GM18907 (cell line): ENCODE measurements around the gene TRIM29.

ENCODE experiments used
- ATAC-seq: cut with Tn5 transposase; IDR thresholded peaks from one replicate; pipeline ENCODE4 v1.9.1; 2021; ENCODE audit warnings: mild to moderate bottlenecking, moderate library complexity; ENCODE audit not compliant: unreplicated experiment

The TRIM29 gene

DNA sequence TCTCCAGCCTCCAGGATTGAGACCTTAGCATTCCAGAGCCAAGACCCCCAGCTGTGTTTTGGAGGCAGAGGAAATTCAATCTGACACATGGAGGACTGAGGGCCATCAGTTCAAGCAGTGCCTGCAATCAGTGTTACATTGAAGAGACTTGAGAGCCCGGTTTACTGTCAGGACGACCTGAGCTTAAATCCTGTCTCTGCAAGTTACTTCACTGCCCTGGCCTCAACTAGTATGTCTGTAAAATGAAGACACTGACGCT lies 35.1 kb downstream of the TRIM29 start:
- ATAC-seq, result no peak

DNA sequence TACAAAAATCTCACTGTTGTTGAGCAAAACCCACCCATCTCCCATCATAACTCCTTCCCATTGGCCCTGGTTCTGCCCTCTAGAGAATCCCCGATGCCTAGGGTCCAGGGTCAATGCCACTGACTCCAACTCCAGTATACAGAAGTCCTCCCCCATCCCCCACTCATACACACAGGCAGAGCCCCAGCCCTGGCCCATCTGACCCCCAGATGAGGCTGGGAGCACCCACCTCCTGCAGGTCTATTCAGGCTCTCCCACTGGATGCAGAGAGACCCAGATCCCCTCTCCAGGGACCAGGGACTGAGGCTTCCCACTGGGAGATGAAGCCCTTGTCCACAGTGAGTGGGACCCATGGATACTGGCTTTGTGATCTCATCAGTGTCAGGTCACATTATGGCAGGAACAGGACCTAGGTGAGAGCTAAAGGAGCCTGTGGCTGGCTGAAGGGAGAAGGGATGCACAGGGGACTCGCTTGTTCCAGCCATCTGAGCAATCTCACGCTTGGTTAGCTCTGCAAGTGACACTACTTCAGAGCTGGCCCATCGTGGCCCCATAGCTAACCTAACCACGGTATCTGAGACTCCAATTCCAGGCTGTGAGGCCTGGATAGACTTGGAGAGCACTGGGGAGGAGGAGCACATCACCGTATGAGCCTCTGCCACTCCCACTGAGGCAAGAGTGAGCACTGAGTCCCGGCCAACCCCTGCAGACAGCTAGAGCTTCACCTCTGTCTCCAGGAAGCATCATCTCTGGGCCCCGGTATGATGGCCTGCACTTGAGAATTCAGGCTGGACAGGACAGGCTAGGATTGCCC lies 35.7 kb downstream of the TRIM29 start:
- ATAC-seq, result no peak

DNA sequence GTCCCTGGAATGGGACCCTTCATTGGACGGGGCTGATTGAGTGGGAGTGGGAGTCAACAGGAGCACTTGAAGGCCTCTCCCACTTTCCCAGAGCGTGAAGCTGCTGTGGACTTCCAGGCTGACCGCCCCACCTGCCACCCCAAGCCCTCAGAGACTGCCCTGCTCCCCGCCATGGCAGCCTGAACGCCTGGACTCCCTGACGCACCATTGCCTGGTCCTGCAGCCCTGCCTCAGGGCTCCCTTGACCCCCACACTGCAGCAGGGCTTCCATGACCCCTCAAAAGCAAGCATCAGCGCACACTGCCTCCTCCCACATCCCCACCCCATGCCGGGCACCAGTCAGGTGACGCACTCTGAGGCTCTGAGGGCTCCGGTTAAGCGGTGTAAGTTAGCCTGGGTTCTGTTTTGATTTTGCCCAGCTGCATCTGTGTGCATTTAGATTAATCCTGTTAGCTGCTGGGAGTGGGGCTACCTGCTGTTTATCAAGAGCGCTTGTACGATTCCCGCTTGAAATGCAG lies 39.4 kb downstream of the TRIM29 start:
- ATAC-seq, result no peak

- ATAC-seq, result no peak
These were observed 40.1 kb downstream of the TRIM29 start for GRCh38 chr11:120097721-120098385.

- ATAC-seq, result no peak
These were observed 41.3 kb downstream of the TRIM29 start for GRCh38 chr11:120096369-120097191.

GRCh38 chr11:120095516-120095915 lies 42.4 kb downstream of the TRIM29 start:
- no peak for ATAC-seq

GRCh38 chr11:120091701-120092100 lies 46.2 kb downstream of the TRIM29 start:
- no peak for ATAC-seq

DNA sequence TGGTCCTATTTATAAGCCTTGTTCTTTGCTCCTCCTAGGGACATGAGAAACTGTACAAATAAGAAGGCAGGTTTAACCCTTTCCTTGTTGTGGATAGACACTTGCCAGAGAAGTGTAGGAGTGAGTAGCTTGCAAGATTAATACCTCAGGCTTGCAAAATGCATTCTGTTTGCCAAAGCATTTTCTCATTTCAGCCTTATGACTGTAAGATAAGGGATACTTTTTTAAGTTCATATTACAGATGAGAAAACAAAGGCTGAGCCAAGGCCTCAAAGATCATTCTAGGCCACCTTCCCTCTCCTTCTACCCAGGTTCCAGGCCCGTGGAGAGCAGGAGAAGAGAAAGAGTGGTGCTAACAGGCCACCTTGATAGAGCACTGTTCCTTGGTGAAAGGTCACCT lies 46.8 kb downstream of the TRIM29 start:
- no peak for ATAC-seq

DNA sequence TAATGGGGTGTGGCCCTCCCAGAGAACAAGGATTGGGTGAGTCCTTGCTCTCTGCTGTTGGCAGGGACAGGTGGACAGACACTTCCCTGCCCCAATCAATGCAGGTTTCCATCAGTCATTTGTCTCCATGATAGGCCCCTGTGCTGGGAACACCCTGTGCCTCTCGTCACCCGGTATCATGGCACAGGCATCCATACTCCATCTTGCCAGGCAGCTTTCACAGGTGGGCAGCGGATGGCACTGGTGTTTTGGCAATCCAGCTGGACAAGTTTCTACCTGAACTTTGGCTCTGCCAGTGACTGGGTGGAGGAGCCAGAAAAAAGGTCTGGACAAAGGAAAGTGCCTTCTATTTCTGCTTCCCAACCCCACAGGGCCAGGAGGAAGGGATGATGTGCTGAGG lies 47.5 kb downstream of the TRIM29 start:
- ATAC-seq, result no peak

DNA sequence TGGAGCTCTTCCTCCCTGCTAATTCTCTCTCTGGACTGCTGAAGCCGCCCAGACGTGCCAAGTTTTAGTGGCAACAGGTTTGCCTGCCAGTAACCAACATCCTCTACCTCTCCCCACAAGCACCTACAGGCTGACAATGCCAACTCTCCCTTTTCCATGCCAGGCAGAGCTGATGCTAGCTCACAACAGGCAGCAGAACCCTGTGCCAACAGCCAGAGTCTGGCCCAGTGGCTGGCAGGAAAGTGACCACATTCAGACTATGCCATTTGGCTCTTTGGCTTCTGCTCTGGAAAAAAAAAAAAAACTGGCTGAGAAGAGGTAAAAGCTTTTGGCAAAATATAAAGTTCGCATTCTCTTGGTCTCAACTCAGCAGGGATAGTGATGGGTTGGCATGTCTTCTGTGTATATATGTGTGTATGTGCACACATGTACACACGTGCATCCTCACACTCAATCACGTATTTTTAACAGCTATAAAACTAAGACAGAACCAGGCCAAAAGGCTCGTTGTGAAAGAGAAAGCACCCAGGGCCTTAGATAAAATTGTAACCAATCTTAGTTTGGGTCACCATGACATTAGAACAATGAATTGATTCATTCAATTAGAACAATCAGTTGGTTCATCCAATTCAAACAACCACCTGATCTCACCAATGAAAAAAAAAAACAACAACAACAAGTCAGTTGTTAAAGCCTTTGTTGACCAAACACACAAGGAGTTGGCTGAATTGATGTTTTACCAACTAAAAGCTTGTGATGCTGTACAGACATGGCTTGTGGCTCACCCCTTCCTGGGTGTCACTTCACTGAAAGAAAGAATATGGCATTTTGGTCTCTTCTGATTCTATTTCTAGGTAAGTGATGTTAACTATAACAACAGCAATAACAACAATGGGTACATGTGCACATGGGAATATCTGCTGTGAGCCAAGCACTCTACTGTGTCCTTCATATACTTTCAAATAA lies 48.6 kb downstream of the TRIM29 start:
- ATAC-seq, result no peak

GRCh38 chr11:120088056-120088455 lies 49.9 kb downstream of the TRIM29 start:
- no peak for ATAC-seq

DNA sequence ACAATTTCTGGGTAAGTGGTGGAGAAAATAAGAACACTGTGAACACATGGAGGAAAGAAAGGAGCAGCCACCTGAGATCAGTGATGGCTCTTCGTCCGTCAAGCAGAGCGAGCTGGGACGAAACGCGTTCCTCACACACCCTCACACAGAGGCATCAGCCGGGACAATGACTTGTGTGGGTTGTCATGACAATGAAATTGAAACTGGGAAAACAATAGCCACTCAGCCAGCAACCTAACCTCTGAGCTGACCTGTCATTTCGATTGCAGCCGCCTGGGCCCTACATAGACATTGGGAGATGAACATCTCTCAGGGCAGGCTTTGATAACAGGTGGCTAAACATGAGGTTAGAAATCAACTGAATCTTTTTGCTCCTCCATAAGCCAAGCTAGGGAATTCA lies 51.3 kb downstream of the TRIM29 start:
- ATAC-seq, result no peak

DNA sequence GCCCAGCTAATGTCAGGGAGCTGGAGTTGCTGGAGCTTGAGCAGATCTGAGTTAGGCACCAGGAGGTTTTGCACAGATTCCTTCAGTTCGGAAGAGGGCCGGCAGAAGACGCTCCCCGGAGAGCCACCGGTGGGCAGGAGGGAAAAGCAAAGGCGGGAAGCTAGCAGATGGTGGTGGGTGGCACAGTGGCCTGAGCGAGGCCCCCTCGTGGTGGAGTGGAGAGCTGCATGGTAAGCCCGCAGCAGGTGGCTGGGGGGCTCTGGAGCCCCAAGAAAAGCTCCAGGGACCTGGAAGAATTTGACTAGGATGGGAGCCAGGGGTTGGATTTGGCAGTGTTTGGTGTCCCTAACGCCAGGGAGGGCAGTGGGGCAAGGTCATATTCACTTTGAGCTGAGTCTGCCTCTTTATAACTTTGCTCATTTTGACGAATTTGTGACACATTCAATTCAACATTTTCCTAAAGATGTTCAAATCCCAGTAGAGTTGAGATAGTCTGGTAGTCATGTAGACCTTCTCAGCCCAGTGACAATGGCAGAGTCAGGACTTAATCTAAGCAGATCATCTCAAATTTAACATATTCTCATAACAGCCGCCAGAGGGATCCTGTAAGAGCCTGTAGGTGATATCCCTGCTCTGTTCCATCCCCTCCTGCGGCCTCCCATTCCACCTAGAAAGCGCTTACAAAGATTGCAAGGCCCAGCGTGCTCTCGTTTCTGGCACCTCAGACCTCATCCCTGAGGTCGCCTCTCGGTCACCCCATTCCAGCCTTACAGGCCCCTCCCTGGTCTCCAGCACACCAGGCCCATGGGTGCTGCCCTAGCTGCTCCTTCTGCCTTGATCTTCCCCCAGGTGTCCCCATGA lies 57.9 kb downstream of the TRIM29 start:
- ATAC-seq, result no peak

DNA sequence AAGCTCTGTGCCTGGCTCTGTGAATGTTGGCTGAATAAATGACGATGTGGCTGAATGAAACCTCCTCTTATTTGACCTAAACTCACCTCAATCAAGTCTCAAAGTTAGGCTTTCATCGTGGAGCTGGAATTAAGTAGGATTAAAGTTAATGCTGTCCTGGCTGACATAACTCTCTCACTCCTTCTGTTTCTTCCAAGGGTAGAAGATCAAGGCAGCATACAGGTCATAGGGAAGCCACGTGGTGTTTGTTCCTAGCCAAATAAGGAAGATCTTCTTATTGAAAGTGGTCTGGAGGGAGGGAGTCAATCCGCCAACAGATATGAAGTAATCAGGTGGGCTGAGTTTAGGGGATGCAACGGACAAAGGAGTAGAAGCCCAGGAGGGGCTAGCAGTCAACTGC lies 59.5 kb downstream of the TRIM29 start:
- ATAC-seq, result no peak

DNA sequence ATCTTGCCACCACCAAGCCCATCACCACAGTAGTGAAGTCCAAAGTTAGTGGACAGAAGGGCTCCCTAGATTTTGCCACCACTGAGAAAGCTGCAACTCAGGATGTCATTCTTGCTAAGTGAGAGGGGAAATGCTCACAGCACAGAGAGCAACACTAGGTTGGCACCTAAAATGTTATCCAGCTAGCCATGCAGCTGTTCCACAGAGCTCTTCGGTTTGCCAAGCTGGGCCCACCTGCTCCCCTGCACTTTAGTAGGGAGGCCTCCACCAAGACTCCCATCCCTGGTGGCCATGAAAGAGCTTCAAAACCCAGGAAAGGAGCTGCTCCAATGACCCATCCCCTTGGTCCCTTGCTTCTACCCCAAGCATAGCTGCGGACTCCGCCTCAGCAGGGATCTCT lies 63.8 kb downstream of the TRIM29 start:
- no peak for ATAC-seq

DNA sequence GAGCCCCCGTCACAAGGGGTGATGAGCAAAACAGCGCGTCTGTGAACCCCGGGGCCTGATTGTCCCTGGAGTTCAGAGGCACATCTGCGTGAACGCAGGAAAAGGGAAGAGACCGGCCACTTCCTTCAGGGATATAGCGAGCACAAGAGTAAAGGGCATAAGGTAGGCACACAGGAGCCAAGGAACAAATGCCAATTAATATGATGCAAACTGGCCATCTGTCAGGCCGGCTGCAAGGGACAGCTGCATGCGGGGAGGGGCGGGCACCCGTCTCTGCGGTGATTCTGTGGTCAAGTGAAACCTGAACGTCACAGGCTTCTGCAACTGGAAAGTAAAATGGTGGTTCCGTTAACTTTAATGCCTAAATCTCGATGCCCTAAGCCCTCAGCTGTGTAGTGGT lies 64.7 kb downstream of the TRIM29 start:
- no peak for ATAC-seq

DNA sequence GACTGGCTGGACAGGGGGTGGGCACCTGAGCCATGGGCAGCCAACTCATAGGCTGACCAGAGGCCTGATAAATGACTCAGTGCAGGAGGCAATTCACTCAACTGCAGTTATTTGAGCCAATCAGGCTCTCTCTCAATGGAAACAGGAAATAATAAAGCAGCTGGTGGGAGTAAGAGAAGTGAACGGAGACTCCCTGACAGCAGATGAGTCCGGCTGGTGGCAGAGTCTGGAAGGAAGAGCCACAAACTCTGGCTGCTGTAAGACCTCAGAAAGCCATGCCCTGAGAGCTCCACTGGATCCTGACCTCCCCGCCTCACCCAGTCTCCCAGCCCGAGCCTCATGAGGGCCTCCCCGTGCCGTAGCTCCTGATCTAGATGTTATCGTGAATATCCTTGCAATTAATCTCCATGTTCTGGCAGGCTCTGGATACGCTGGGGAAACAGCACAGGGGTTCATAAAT lies 69.8 kb downstream of the TRIM29 start:
- ATAC-seq, result no peak

- no peak for ATAC-seq
These were observed 70.3 kb downstream of the TRIM29 start for GRCh38 chr11:120067438-120068113.
